Stimulated activated CD4-positive, alpha-beta T cell treated with anti-CD3 and anti-CD28 coated beads, Interleukin-2, amount 100 ng/mL, for 48 hours (primary cell): ENCODE measurements around the gene RNF212.

Experiments used
- DNase-seq, 2 donors: peaks; one replicate each; pipeline ENCODE4 v3.0.0-alpha.2; 2020

RNF212 gene

GRCh38 chr4:1031956-1032795 lies 81.2 kb downstream of the RNF212 start:
- DNase-seq: no peak

- no peak for DNase-seq
Observed at GRCh38 chr4:1031346-1031745, 82.0 kb downstream of the RNF212 start.

GRCh38 chr4:1030559-1030958 lies 82.8 kb downstream of the RNF212 start:
- no peak for DNase-seq

GRCh38 chr4:1030031-1030430 lies 83.3 kb downstream of the RNF212 start:
- no peak for DNase-seq

GRCh38 chr4:1029529-1029928 lies 83.8 kb downstream of the RNF212 start:
- DNase-seq: no peak

- no peak for DNase-seq
Observed at GRCh38 chr4:1028574-1029220, 84.7 kb downstream of the RNF212 start.

- no peak for DNase-seq
Observed at GRCh38 chr4:1027915-1028238, 85.5 kb downstream of the RNF212 start.

GRCh38 chr4:1027219-1027914 lies 86.0 kb downstream of the RNF212 start:
- no peak for DNase-seq

- peak; percentile 49 to 54 for DNase-seq
Observed at GRCh38 chr4:1026115-1026514, 87.2 kb downstream of the RNF212 start.

- no peak for DNase-seq
Observed at GRCh38 chr4:1024882-1025545, 88.3 kb downstream of the RNF212 start.

GRCh38 chr4:1023895-1024740 lies 89.2 kb downstream of the RNF212 start:
- DNase-seq: no peak

GRCh38 chr4:1023075-1023640 lies 90.2 kb downstream of the RNF212 start:
- no peak for DNase-seq

- no peak for DNase-seq
Observed at GRCh38 chr4:1022739-1023066, 90.7 kb downstream of the RNF212 start.

- DNase-seq: no peak
Observed at GRCh38 chr4:1022051-1022738, 91.2 kb downstream of the RNF212 start.
